ENCODE measurements around the gene YTHDF1. TPM values are rescaled to one million over a fixed set of nuclear protein-coding genes. Genes with fewer than 3 reads are reported as not detected.

The YTHDF1 gene
- total and polyA plus RNA-seq, 2 of the 8 experiments (the other 6 are each of a cell fraction or from before 2014, with no cell fraction given): 32.8 to 66.0 TPM

DNA sequence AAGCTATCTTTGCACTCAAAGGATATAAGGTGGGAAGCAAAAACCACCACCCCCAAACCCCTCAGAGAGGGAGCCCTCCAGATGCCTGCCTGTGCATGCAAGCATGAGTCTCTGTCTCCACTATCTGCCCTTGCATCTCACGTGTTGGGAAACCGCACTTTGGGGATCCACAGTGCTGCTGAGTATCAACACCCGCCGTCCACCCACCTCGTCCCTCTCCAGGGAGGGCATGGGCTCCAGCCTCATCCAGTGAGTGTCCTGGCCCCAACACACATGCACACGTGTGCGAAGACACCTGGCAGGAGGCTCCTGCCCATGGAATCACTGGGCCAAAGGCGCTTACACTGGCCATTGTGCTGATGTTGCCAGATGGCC is 3.5 kb upstream of the YTHDF1 start:
- Histone ChIP-seq H3K27me3 (replicated peaks in 1 of 4; ENCODE audit: control insufficient read depth in 3 of 4, extremely low read depth in 1 of 4, insufficient read depth in 3 of 4, low read length in 3 of 4) (peaks cover 0 to 3% (median 0%) of the 10 kb centered on the region in 4 experiments; a peak in 2 of 7 replicates), H4K20me1 (replicated peaks in 1 of 2; ENCODE audit: control insufficient read depth in 1 of 2, insufficient read depth in 2 of 2, low read length in 2 of 2) (peaks cover 3 to 6% of the 10 kb centered on the region in 2 experiments), H3K9me3 (ENCODE audit: insufficient read depth in 2 of 2, low read depth in 1 of 2, low read length in 1 of 2) (no peaks in the 10 kb centered on the region), H3K79me2 (ENCODE audit: control insufficient read depth in 1 of 2, insufficient read depth in 2 of 2, low read length in 2 of 2) (peaks cover 0 to 11% of the 10 kb centered on the region in 2 experiments; a peak in 2 of 4 replicates), H2AFZ (ENCODE audit: low read length) (no peak overlapping the region), H3K23me2 (ENCODE audit: low read depth, low read length) (peaks cover 7% of the 10 kb centered on the region; the same call in 1 of the 2 replicates), H2BK15ac (ENCODE audit: low read length) (no peak overlapping the region), H3K14ac (ENCODE audit: insufficient read length) (no peak overlapping the region), H3K4me2 (ENCODE audit: insufficient read depth in 1 of 2, low read depth in 2 of 2, low read length in 2 of 2) (no peak overlapping the region), H3K18ac (ENCODE audit: extremely low read depth, low read length) (no peak overlapping the region), H2BK20ac (ENCODE audit: low read length) (no peak overlapping the region), H3K4ac (replicated peaks; ENCODE audit: insufficient read length, low read depth, low read length) (no peak overlapping the region), H2BK120ac (replicated peaks; ENCODE audit: low read depth, low read length) (no peak overlapping the region), H2BK5ac (ENCODE audit: low read depth, low read length) (no peak overlapping the region), H4K5ac (ENCODE audit: insufficient read length, low read depth, low read length) (no peak overlapping the region), H4K91ac (replicated peaks; ENCODE audit: insufficient read length, low read length) (no peak overlapping the region), H3K79me1 (ENCODE audit: low read depth, low read length) (no peaks in the 10 kb centered on the region), H3K56ac (replicated peaks; ENCODE audit: insufficient read length, low read depth, low read length) (no peak overlapping the region), H3K4me3 (ENCODE audit: extremely low read depth in 1 of 4, insufficient read depth in 2 of 4, low read depth in 3 of 4, low read length in 4 of 4) (no peak overlapping the region), H4K8ac (ENCODE audit: extremely low read depth, insufficient read depth, low read length) (no peak overlapping the region), H3K36me3 (ENCODE audit: control insufficient read depth in 2 of 4, insufficient read depth in 4 of 4, low read length in 3 of 4) (no peaks in the 10 kb centered on the region), H2BK12ac (ENCODE audit: low read depth, low read length) (no peak overlapping the region), H3K23ac (ENCODE audit: insufficient read length) (no peak overlapping the region), H2AK5ac (ENCODE audit: low read depth, low read length) (no peak overlapping the region), H3K9ac (replicated peaks in 1 of 4; ENCODE audit: extremely low read depth in 1 of 4, low read depth in 3 of 4, low read length in 3 of 4) (no peak overlapping the region), H3K27ac (ENCODE audit: low read depth, low read length) (no peak overlapping the region), H3K4me1 (replicated peaks in 1 of 4; ENCODE audit: control insufficient read depth in 3 of 4, insufficient read depth in 4 of 4, low read length in 3 of 4) (peaks cover 0 to 14% (median 4%) of the 10 kb centered on the region in 4 experiments; a peak in 5 of 7 replicates)
- CTCF ChIA-PET (ENCODE audit: partially characterized antibody): interaction anchor here (0.7 to 3.6 kb wide), 9 partner anchors 9 to 89 kb away, joined by 3 to 18 read pairs (median 4); no protein-coding TSS in a partner anchor
- no peak for FAIRE-seq
- DNase-seq (ENCODE audit: low read depth in 1 of 2, low spot score in 2 of 2): no peak
- no peak for TF ChIP-seq SIRT6 (IDR thresholded peaks at IDR 0.05; ENCODE audit: low read length)
- no peak for TF ChIP-seq ZNF274 (IDR thresholded peaks at IDR 0.05; ENCODE audit: borderline replicate concordance, extremely low read depth, low read length)
- TF ChIP-seq EZH2 (IDR thresholded peaks at IDR 0.05; ENCODE audit: low read depth, low read length, severe bottlenecking): no peak
- TF ChIP-seq, protein P1, sequence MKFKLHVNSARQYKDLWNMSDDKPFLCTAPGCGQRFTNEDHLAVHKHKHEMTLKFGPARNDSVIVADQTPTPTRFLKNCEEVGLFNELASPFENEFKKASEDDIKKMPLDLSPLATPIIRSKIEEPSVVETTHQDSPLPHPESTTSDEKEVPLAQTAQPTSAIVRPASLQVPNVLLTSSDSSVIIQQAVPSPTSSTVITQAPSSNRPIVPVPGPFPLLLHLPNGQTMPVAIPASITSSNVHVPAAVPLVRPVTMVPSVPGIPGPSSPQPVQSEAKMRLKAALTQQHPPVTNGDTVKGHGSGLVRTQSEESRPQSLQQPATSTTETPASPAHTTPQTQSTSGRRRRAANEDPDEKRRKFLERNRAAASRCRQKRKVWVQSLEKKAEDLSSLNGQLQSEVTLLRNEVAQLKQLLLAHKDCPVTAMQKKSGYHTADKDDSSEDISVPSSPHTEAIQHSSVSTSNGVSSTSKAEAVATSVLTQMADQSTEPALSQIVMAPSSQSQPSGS (IDR thresholded peaks at IDR 0.05; ENCODE audit: low read length): no peak
- no peak for TF ChIP-seq JUND (IDR thresholded peaks at IDR 0.05; ENCODE audit: low read length)
- TF ChIP-seq TAF1 (IDR thresholded peaks at IDR 0.05; ENCODE audit: low read depth, low read length): no peak
- TF ChIP-seq FOSL1 (IDR thresholded peaks at IDR 0.05; ENCODE audit: insufficient read depth, low read depth, low read length): no peak
- TF ChIP-seq TEAD4 (IDR thresholded peaks at IDR 0.05; ENCODE audit: low read depth, low read length): no peak
- no peak for TF ChIP-seq NRF1 (IDR thresholded peaks at IDR 0.05; ENCODE audit: low read depth, low read length)
- POLR2A ChIA-PET (ENCODE audit: partially characterized antibody): interaction anchor here (0.7 to 3.6 kb wide), 4 partner anchors 13 to 812 kb away, joined by 3 to 12 read pairs (median 3); partner anchors contain the start of gene NKAIN4
- WGBS, 2 experiments (ENCODE audit: extremely low coverage in 1 of 2, insufficient coverage in 1 of 2, insufficient read length in 1 of 2, insufficient replicate concordance in 2 of 2, low coverage in 1 of 2, low lambda C conversion rate in 2 of 2, missing lambda C conversion rate in 1 of 2): 93% methylated on average over 8 of the region's 8 CpGs; no CpG with 5 or more reads in 1 of the 2 experiments

All from H1 (cell line).